Middle frontal gyrus (tissue), 1 donor: ENCODE results near the gene NOX3.
"Not testable (repeated sequence)": the region's sequence is repeated elsewhere in the genome, so short reads cannot be mapped to it uniquely, and the experiment has no call there.

Experiments
- DNase-seq: peaks from one replicate; pipeline ENCODE4 v3.0.0-alpha.2; 2015; ENCODE audit warnings: low spot score; ENCODE audit errors: extremely low spot score

Gene NOX3, protein sequence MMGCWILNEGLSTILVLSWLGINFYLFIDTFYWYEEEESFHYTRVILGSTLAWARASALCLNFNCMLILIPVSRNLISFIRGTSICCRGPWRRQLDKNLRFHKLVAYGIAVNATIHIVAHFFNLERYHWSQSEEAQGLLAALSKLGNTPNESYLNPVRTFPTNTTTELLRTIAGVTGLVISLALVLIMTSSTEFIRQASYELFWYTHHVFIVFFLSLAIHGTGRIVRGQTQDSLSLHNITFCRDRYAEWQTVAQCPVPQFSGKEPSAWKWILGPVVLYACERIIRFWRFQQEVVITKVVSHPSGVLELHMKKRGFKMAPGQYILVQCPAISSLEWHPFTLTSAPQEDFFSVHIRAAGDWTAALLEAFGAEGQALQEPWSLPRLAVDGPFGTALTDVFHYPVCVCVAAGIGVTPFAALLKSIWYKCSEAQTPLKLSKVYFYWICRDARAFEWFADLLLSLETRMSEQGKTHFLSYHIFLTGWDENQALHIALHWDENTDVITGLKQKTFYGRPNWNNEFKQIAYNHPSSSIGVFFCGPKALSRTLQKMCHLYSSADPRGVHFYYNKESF

DNA sequence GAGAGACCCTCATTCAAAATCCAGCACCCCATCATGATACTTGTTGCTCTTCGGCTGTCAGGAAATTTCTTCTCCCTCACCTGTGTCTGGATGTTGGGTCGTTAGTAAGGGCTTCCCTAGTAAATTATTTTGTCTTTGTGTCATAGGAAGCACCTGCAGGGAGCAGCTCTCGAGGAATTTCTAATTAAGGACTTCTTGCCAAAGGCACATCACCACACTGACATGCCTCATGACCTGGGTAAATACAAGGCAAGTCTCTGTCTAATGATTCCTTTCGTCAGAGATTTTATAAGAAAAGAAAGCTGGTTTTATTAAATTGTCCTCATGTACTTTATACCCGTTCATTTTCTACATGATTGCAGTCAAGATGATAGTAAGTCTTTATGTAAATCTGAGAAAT lies at the start of gene NOX3:
NOX3 (minus strand) TSS at position 74 of the 400 bp plus-strand sequence; CDS start at position 35, 39 bp downstream.
- DNase-seq = no peak

DNA sequence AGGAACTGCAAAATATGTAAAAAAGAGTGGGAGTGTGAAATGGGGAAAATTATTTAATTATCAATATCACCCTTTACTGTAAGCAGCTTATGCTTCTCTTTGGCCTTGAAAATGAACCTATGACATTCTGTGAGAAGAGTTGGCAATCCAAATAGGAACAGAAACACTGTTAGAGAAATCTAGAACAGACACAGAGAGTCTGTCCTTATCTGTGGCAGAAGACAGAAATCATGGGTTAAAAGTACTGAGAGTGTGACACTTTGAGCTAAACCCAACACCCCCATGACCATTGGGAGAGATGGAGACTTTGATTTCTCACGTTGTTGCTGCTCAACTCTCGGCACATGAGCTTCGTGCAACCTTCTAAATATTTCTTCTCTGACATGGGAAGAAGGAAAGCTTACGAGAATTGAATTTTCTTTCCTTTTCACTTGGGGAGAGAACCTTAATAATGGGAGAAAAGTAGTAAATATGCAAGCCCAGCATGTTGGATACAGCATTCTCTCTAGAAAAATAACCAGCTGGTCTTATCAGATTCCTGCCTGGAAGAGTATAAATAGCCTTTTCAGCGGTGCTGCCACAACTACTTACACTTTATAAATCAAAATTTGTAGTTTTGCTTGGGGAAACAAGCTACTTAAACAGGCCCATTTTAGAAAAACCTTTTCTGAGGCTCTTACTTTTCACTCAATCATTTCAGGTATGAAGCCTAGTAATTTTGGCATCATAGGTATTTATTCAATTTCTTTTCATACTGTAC lies 49.4 kb upstream of the NOX3 start:
- DNase-seq = no peak

DNA sequence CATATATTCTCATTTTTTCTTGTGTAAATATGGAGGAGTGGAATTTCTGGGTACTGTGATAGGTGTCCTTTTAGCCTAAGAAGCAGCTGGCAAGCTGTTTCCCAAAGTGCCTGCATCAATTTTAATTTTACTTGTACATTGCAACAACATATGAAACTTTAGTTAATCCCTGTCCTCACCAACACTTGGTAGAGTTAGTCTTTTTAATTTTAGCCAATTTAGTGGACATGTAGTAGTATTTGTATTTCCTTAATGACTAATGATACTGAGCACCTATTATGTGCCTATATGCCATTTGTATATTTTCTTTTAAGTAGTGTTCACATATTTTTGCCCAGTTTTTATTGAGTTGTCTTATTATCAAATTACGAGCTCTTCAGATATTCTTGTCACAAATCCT lies 46.8 kb upstream of the NOX3 start:
- no peak for DNase-seq

DNA sequence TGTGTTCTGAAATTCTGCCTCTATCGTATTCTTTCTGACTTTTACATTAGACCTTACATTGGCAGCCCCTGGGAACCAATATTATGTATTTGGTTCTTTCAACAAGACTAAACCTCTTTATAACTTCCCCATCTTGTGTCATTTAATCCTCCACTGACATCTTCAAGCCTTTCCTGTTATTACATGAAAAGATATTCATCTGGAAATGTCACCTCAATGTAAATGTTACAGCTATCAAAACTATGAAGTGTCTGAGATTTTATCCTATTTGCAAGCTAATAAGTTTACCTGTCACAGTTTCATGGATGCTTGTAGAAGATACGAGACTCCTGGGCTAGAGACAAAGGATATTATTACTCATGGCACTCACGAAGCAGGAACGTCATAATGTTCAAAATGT lies 43.9 kb upstream of the NOX3 start:
- DNase-seq = no peak

DNA sequence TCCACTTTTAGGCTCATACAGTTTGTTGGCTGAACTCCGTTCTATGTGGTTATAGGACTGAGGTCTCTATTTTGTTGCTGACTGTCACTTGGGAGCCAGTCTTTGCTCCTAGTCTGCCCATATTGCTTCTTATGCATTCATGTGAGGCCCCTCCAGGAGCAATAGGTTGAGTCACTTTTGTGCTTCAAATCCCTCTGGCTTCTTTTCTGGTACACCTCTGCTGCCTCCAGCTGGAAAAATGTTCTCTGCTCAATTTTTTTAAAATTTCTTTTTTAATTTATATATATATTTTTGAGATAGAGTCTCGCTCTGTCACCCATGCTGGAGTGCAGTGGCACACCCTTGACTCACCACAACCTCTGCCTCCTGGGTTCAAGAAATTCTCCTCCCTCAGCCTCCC lies 42.7 kb upstream of the NOX3 start:
- DNase-seq = no peak

DNA sequence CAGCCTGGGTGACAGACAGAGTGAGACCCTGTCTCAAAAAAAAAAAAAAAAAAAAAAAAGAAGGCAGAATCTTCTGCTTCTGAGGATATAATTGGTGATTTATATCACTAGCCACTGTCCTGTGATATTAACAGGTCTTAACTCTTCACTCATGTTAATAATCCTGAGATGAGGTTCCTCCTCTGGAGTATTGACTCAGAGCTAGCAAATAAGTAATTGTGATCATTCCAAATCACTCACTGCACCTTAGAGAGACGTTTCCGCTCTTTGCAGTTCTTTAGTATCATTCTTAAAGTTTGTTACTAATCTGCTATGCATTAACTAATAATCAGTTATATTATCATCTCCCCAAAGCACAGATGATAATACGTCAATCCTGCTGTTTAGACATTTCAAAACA lies 41.6 kb upstream of the NOX3 start:
- DNase-seq = no peak

DNA sequence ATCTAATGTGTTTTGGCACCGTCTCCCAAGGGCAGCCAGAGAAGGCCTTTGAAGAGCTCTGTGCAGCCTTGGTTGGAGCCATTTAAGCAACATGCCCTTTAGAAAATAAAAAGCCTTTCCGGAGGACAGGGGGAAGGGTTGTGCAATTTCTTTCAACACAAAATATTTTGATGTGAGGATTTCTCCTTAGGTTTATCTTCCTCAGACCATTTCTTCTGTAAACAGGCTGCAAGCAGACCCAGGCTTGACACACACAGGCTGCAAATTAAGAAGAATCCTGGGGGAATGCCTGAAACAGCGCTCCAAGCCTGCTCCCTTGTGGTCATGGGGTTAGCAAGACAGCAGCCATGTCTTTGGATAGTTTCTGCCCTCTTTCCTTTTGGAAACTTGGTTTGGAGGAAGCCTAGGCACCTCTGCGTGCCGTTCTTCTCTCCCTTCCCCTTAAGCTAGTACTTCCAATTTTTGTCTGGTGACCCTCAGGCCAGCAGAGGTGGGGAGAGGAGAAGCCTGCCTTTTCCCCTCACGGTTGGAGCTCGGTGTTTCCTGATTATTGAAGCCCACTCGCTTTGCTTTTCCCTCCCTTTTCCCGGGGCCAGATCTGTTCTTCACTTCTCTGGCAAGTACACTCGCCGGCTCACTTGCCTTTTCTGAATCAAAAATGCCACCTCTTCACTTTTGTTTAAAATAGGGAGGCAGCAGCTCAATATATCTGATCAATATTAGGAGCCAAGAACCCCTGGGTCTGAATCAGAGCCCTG lies 39.6 kb upstream of the NOX3 start:
- DNase-seq = no peak

DNA sequence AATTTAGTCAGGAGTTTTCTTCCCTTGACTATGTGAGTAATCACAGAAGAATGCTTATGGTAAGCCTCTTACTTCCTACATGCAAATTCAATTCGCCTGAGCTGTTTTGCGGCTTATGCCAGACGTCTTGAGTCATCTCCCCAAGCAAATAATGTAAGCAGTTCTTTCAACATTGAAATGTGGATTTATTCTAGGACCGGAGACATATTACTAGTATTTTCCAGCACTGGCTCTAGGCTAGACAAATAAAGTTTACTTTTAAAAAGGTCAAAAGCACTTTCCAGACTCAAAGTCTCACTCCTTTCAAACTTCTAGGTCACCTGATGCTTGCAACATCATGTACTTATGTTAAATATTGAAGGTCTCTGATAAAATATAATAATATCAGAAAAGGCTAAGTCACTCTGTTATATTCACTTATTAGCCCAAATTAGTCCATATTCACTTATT lies 38.1 kb upstream of the NOX3 start:
- DNase-seq = peak; percentile 10

DNA sequence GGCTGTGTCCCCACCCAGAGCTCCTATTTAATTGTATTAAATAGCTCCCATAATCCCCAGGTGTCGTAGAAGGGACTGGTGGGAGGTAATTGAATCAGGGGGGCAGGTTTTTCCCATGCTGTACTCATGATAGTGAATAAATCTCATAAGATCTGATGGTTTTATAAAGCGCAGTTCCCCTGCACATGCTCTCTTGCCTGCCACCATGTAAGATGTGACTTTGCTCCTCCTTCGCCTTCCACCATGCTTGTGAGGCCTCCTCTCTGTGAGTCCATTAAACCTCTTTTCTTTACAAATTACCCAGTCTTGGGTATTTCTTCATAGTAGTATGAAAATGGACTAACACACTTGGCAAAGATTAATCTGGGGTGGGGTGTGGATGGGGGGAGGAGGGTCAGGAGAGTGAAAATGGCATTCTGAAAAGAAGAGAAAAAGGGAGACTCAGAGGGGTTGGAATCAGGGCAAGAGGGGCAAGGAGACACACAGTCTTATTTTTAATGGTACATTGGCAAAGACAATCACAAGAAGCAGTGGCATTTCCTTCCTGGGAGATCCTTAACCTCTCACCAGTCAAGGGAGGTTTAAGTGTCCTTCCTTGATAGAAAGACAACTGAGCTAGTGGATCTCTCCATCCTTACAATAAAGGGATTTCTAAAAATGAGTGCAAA lies 37.5 kb upstream of the NOX3 start:
- DNase-seq = no peak

DNA sequence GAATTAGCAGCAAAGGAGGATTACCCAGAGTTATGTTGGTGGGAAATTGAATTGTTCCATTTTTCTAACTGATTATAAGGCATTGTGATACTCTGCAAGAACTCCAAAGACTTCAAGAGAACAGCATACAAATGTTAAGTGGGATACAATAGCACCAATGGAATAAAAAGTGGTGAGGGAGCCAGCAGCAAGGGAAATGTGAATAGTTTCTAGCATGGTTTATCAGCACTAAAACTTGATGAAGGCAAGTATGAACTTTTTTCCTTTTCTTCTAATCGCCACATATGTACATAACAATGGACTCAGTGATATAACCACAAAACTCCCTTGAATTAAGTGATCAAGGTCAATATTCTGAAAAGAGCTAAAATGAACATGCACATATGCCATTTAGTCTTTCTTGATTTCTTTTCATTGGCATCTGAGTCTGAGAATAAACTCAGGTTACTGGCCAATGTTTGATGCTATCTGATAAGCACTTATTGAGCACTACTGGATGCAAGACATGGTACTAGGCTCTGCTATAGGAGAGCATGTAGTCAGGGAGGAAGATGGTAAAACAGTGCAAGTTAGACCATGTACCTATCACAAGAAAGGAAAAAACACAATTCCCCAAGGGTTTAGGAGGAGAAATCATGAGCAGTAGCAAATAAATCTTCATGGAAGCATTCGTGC lies 36.6 kb upstream of the NOX3 start:
- DNase-seq = no peak

DNA sequence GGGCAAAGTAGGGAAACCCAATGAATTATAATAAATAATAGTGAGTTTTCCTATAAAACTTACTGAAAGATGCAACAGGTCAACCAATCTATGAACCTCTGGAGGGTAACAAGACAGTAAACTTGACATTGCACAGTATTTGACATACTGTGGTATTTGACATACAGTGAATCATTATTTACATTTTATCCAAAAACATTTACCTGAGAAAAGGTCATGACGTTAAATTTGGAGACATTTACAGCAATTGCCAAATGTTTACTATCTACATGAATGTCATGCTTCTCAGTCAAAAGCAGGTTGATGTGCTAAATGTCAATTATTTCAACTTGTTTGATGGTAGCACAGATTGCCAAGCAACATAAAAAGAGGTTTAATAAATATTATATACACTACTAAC lies 35.8 kb upstream of the NOX3 start:
- no peak for DNase-seq

DNA sequence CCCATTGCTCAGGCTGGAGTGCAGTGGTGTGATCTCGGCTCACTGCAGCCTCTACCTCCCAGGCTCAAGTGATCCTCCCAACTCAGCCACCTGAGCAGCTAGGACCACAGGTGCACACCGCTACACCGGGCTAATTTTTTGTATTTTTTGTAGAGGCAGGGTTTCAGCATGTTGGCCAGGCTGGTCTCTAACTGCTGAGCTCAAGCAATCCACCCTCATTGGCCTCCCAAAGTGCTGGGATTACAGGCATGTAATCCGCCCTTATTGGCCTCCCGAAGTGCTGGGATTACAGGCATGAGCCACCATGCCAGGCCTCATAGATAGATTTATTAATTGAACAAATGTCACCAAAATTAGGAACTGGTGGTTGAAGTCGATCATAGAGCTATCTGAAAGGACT lies 32.6 kb upstream of the NOX3 start:
- DNase-seq = not testable (repeated sequence)

DNA sequence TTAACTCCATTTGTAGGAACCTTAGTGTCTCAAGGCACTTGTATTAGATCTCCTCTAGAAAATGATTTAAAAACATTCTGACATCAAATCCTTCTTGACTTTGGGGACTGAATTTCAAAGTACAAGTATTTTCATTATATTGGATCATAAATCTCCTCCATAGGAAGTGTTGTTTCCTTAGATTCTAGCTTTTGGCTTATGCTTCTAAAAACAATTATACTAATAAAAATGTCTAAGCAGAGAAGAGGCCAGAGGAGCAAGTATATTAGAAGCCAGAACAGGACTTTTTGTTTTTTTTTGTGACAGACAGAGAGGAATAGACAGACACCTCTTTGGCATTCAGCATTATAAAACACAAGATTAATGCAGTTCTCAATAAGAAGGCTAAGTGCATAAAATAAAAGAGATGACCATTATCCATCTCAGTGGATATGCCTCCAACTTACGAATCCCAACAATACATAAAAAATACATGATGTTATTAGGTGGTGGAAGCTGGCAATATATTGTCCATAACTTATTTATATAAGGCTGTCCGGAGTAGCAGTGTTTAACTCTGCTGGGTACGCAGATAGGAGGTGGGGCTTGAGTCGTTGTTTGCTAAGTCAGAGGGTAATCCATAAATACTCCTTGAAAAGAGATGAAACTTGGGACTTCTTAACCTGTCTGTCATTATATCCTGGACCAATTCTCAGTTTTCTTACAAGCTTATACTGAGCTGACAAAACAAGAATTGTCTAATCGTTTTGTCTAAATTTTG lies 31.9 kb upstream of the NOX3 start:
- DNase-seq = no peak

DNA sequence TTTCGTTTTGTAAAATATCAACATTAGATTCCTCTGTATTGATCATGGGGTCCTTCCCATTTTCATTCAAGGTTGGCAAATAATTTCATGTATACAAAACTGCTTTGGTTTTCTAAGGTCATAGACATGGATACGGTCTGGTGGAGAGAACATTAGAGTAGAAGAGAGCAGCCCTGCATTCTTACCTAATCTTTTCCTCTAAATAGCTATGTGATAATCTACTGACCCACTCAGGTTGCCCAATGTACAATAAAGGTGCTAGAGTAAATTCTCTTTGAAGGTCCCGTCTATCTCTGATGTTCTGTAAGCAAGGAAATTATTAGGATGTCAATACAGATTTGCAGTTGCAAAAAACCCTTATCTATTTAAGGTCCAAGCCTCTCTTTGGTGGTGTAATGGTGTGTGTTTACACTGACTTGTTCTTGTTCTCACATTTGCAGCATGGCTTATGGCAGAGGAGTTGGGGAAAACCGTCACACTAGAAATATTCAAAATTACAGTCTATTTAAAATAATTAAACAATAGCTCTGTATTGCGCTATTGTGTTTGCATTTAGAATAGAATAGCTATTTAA lies 31.2 kb upstream of the NOX3 start:
- DNase-seq = no peak

DNA sequence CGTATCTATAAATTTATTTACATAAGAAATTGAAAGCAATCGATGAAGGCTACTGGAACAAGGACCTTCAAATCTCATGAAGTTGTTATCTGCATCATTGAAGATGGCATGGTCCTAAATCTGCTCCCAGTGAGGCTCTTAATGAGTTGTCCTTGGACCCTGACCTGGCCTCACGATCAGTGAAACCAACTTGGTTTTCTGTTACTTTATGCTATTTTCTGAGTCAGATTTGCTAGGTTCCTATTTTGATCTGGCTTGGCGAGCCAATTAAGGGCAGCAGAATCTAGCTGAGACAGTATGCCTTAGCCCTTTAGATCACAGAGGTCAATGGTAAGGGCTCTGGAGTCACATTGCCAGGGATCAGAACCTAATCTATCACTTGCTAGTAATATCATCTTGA lies 30.1 kb upstream of the NOX3 start:
- DNase-seq = no peak

DNA sequence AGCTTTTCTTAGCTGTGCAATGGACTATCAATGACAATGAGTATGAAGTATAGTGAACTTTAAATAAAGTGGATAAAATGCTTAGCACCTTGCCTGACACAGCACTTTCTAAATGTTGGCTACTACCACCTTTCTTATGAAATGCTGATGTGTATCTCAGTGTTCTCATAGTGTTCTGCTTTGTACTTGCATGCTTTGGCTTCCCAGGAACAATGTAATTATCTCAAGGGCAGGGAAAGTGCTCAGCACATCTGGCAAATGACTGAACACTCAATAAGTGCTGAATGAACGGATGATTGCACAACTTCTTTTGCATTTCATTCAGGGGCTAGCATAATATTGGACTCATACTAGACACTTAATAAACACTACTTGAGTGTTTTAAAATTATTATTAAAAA lies 28.2 kb upstream of the NOX3 start:
- no peak for DNase-seq

DNA sequence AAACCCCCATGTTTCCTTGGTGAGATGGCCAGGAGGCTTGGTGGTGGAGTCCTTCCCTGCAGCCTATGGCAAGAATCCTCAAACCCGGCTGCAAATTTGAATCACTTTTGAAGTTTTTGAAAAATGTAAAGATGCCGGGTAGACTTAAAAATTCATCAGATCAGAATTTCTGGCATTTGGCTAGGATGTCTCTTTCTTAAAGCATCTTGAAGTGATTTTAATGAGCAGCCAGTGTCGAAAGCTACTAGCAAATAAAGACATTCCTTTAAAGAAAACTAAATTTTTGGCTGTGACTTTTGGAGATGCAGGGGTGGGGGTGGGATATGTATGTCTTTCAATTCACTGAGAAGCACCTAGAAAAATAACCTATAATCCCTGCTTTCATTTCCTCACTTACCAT lies 25.6 kb upstream of the NOX3 start:
- DNase-seq = no peak

DNA sequence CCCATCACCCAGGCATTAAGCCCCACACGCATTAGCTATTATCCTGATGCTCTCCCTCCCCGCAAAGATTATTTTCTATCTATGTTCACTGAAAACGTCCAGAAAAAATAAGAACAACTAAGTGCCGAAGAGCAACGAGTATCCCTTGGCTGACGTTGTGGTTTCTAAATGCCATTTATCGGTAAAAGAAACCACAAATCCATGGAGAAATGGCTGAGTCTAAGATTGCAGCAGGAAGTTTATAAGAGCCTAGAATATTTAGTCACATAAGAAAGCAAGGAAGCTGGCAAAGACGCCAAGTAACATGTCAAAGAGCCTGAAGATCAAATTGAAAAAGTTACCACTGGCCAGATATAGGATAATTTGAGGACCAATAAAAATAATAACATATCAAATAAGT lies 18.1 kb upstream of the NOX3 start:
- DNase-seq = no peak

DNA sequence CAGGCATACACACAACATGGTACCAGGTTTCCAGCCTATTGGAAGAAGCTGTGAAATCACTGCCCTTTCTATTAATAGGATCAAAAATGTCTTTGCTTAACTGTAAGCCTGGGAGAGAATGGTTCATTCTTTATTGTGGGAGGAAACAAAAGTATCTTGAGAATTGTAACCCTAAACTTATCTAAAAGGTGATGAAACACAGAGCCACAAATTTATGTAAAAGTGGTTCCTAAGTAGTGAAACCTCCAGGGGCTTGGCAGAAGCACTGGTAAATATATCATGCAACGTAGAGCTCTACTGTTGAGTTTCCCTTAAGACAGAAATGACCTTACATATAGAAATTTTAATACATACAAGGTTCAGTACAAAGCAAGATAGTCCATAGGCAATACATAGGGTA lies 17.2 kb upstream of the NOX3 start:
- no peak for DNase-seq
